Ramos (cell line): Measurements from ENCODE around the gene SSR4.

Experiments used
- in situ Hi-C: fragments of 300-500 bp; cut with MboI; formaldehyde crosslinking; loops from one replicate; pipeline ENCODE4 v1.14.3; 2022; ENCODE audit warnings: low sequenced_read_pairs; ENCODE audit not compliant: unreplicated experiment

SSR4 gene

GRCh38 chrX:153794018-153794896, at the start of gene SSR4, which contains the start of gene IDH3G:
SSR4 (plus strand) TSS chrX:153794668; CDS start chrX:153794688, 20 bp downstream.
IDH3G (minus strand) TSS chrX:153794375; CDS start chrX:153794326, 49 bp downstream.
- in situ Hi-C loops, result loop anchor here (10.0 kb wide), 1 partner anchor 141 kb away; the partner anchor contains the start of gene NAA10

- in situ Hi-C loops, result loop anchor here (25.0 kb wide), 1 partner anchor 792 kb away; the partner anchor contains the start of genes G6PD and IKBKG
Observed at GRCh38 chrX:153745067-153745433, 49.4 kb upstream of the SSR4 start.

GRCh38 chrX:153746359-153746758, 48.1 kb upstream of the SSR4 start:
- in situ Hi-C loops, result loop anchor here (25.0 kb wide), 1 partner anchor 791 kb away; the partner anchor contains the start of genes G6PD and IKBKG

- in situ Hi-C loops, result loop anchor here (25.0 kb wide), 1 partner anchor 790 kb away; the partner anchor contains the start of genes G6PD and IKBKG
Observed at GRCh38 chrX:153746991-153747390, 47.5 kb upstream of the SSR4 start.

GRCh38 chrX:153749017-153749416, 45.5 kb upstream of the SSR4 start:
- in situ Hi-C loops, result loop anchor here (25.0 kb wide), 1 partner anchor 788 kb away; the partner anchor contains the start of genes G6PD and IKBKG

- in situ Hi-C loops, result no loop called here
Observed at GRCh38 chrX:153750127-153750774, 44.2 kb upstream of the SSR4 start.

GRCh38 chrX:153755136-153755535, 39.3 kb upstream of the SSR4 start:
- in situ Hi-C loops, result no loop called here

- in situ Hi-C loops, result loop anchor here (10.0 kb wide), 1 partner anchor 193 kb away; no protein-coding TSS in a partner anchor
Observed at GRCh38 chrX:153761863-153762262, 32.6 kb upstream of the SSR4 start.

- in situ Hi-C loops, result loop anchor here (10.0 kb wide), 1 partner anchor 192 kb away; no protein-coding TSS in a partner anchor
Observed at GRCh38 chrX:153762626-153763173, 31.8 kb upstream of the SSR4 start.

GRCh38 chrX:153763298-153763932, 31.1 kb upstream of the SSR4 start:
- in situ Hi-C loops, result loop anchor here (10.0 kb wide), 1 partner anchor 191 kb away; no protein-coding TSS in a partner anchor

- in situ Hi-C loops, result loop anchor here (10.0 kb wide), 1 partner anchor 191 kb away; no protein-coding TSS in a partner anchor
Observed at GRCh38 chrX:153763989-153764755, 30.3 kb upstream of the SSR4 start, which contains the start of gene PLXNB3. PLXNB3 (plus strand) TSS chrX:153764249; CDS start chrX:153765536, 1,287 bp downstream.

GRCh38 chrX:153764786-153765137, 29.7 kb upstream of the SSR4 start:
- in situ Hi-C loops, result loop anchor here (10.0 kb wide), 1 partner anchor 190 kb away; no protein-coding TSS in a partner anchor

- in situ Hi-C loops, result loop anchor here (10.0 kb wide), 1 partner anchor 189 kb away; no protein-coding TSS in a partner anchor
Observed at GRCh38 chrX:153765138-153766079, 29.1 kb upstream of the SSR4 start.

GRCh38 chrX:153766098-153766817, 28.2 kb upstream of the SSR4 start:
- in situ Hi-C loops, result loop anchor here (10.0 kb wide), 1 partner anchor 189 kb away; no protein-coding TSS in a partner anchor

- in situ Hi-C loops, result loop anchor here (10.0 kb wide), 1 partner anchor 188 kb away; no protein-coding TSS in a partner anchor
Observed at GRCh38 chrX:153766871-153767673, 27.4 kb upstream of the SSR4 start.

- in situ Hi-C loops, result loop anchor here (10.0 kb wide), 1 partner anchor 187 kb away; no protein-coding TSS in a partner anchor
Observed at GRCh38 chrX:153767674-153768055, 26.8 kb upstream of the SSR4 start.
